ENCODE data around the gene PRR20E. TPM values are rescaled to one million over a fixed set of nuclear protein-coding genes. Genes with fewer than 3 reads are reported as not detected.
"Not testable (repeated sequence)": the region's sequence is repeated elsewhere in the genome, so short reads cannot be mapped to it uniquely, and the experiment has no call there.

PRR20E gene
- not detected in 3 replicates for total RNA-seq
- long read RNA-seq = 0 reads

- not testable (repeated sequence) for DNase-seq (ENCODE audit: low spot score); H3K27me3 Mint-ChIP-seq (ENCODE audit: low read depth); H3K9me3 Mint-ChIP-seq (ENCODE audit: low read depth); H3K27ac Mint-ChIP-seq (ENCODE audit: unreplicated experiment); H3K4me1 Mint-ChIP-seq (ENCODE audit: low read depth); H3K36me3 Mint-ChIP-seq (ENCODE audit: low read depth); H3K4me3 Mint-ChIP-seq (ENCODE audit: unreplicated experiment)
These were observed at the start of gene PRR20E for GRCh38 chr13:57166897-57167296. TSS of gene PRR20E (plus strand) at chr13:57167197. CDS start at chr13:57167584, 387 bp downstream.

DNA sequence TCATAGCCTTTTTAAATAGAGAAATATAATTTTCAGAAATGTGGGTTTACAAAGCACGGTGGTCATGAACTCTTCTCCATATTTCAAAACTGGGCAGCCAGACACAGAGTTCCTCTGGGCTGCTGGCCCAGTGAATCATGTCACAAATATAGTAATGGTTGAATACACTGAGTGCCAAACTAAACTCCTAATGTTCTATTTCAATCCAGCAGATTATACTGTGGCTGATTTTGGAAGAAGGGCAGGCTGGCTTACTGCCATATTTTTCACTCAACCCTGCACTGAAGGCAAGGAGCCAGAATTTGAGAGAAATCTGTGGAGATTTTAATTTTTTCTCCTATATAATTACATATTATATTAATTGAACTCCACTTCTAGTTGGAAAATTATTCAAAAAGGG is 43.3 kb upstream of the PRR20E start:
- H3K36me3 Mint-ChIP-seq (ENCODE audit: low read depth) = no peaks in the 10 kb centered on the region
- TF ChIP-seq, protein P1, sequence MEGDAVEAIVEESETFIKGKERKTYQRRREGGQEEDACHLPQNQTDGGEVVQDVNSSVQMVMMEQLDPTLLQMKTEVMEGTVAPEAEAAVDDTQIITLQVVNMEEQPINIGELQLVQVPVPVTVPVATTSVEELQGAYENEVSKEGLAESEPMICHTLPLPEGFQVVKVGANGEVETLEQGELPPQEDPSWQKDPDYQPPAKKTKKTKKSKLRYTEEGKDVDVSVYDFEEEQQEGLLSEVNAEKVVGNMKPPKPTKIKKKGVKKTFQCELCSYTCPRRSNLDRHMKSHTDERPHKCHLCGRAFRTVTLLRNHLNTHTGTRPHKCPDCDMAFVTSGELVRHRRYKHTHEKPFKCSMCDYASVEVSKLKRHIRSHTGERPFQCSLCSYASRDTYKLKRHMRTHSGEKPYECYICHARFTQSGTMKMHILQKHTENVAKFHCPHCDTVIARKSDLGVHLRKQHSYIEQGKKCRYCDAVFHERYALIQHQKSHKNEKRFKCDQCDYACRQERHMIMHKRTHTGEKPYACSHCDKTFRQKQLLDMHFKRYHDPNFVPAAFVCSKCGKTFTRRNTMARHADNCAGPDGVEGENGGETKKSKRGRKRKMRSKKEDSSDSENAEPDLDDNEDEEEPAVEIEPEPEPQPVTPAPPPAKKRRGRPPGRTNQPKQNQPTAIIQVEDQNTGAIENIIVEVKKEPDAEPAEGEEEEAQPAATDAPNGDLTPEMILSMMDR (IDR thresholded peaks at IDR 0.05) = no peak
- H3K27ac Mint-ChIP-seq (ENCODE audit: unreplicated experiment) = peak overlapping the region; percentile 67
- no peak for DNase-seq (ENCODE audit: low spot score)
- no peaks in the 10 kb centered on the region for H3K27me3 Mint-ChIP-seq (ENCODE audit: low read depth)
- no peak overlapping the region for H3K4me3 Mint-ChIP-seq (ENCODE audit: unreplicated experiment)
- H3K4me1 Mint-ChIP-seq (ENCODE audit: low read depth) = peaks cover 16% of the 10 kb centered on the region
- H3K9me3 Mint-ChIP-seq (ENCODE audit: low read depth) = no peaks in the 10 kb centered on the region

- Mint-ChIP-seq H3K27me3 (ENCODE audit: low read depth) (no peaks in the 10 kb centered on the region), H3K9me3 (ENCODE audit: low read depth) (no peaks in the 10 kb centered on the region), H3K4me1 (ENCODE audit: low read depth) (peaks cover 3% of the 10 kb centered on the region), H3K36me3 (ENCODE audit: low read depth) (no peaks in the 10 kb centered on the region), H3K4me3 (ENCODE audit: unreplicated experiment) (no peak overlapping the region), H3K27ac (ENCODE audit: unreplicated experiment) (no peak overlapping the region)
- TF ChIP-seq, protein P1 (IDR thresholded peaks at IDR 0.05) = no peak
- no peak for DNase-seq (ENCODE audit: low spot score)
These were observed 38.1 kb upstream of the PRR20E start for GRCh38 chr13:57128909-57129308.

- H3K27me3 Mint-ChIP-seq (ENCODE audit: low read depth) = no peaks in the 10 kb centered on the region
- H3K4me3 Mint-ChIP-seq (ENCODE audit: unreplicated experiment) = no peak overlapping the region
- H3K4me1 Mint-ChIP-seq (ENCODE audit: low read depth) = no peaks in the 10 kb centered on the region
- TF ChIP-seq, protein P1 (IDR thresholded peaks at IDR 0.05) = no peak
- H3K36me3 Mint-ChIP-seq (ENCODE audit: low read depth) = no peaks in the 10 kb centered on the region
- no peaks in the 10 kb centered on the region for H3K9me3 Mint-ChIP-seq (ENCODE audit: low read depth)
- H3K27ac Mint-ChIP-seq (ENCODE audit: unreplicated experiment) = no peak overlapping the region
- DNase-seq (ENCODE audit: low spot score) = no peak
These were observed 30.9 kb upstream of the PRR20E start for GRCh38 chr13:57136093-57136492.

- Mint-ChIP-seq H3K27me3 (ENCODE audit: low read depth) (no peaks in the 10 kb centered on the region), H3K4me3 (ENCODE audit: unreplicated experiment) (no peak overlapping the region), H3K36me3 (ENCODE audit: low read depth) (no peaks in the 10 kb centered on the region), H3K4me1 (ENCODE audit: low read depth) (no peaks in the 10 kb centered on the region), H3K27ac (ENCODE audit: unreplicated experiment) (no peak overlapping the region), H3K9me3 (ENCODE audit: low read depth) (no peaks in the 10 kb centered on the region)
- TF ChIP-seq, protein P1 (IDR thresholded peaks at IDR 0.05) = no peak
- no peak for DNase-seq (ENCODE audit: low spot score)
These were observed 29.4 kb upstream of the PRR20E start for GRCh38 chr13:57137585-57137984.

DNA sequence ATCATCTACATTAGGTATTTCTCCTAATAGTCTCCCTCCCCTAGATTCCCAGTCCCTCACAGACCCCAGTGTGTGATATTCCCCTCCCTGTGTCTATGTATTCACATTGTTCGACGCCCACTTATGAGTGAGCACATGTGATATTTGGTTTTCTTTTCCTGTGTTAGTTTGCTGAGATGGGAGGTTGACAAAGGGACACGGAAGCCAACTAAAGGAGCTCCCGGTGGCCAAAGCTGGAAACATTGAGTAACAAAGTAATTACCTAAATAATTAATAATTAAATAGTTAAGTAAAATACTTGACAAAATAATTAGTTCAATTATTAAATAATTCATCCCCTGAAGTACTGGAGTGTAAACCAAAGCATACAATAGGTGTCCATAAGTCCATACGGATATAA is 28.0 kb upstream of the PRR20E start:
- Mint-ChIP-seq H3K9me3 (ENCODE audit: low read depth) (no peaks in the 10 kb centered on the region), H3K4me1 (ENCODE audit: low read depth) (no peaks in the 10 kb centered on the region), H3K27me3 (ENCODE audit: low read depth) (no peaks in the 10 kb centered on the region), H3K27ac (ENCODE audit: unreplicated experiment) (no peak overlapping the region), H3K4me3 (ENCODE audit: unreplicated experiment) (no peak overlapping the region), H3K36me3 (ENCODE audit: low read depth) (no peaks in the 10 kb centered on the region)
- no peak for DNase-seq (ENCODE audit: low spot score)
- TF ChIP-seq, protein P1 (IDR thresholded peaks at IDR 0.05) = no peak

GRCh38 chr13:57139781-57140180 is 27.2 kb upstream of the PRR20E start:
- not testable (repeated sequence) for H3K27ac Mint-ChIP-seq (ENCODE audit: unreplicated experiment); H3K4me3 Mint-ChIP-seq (ENCODE audit: unreplicated experiment); H3K4me1 Mint-ChIP-seq (ENCODE audit: low read depth); H3K27me3 Mint-ChIP-seq (ENCODE audit: low read depth); H3K9me3 Mint-ChIP-seq (ENCODE audit: low read depth); H3K36me3 Mint-ChIP-seq (ENCODE audit: low read depth)
- peak; percentile 71 for DNase-seq (ENCODE audit: low spot score)

GRCh38 chr13:57140235-57140968 is 26.6 kb upstream of the PRR20E start, which contains the start of gene PRR20A:
TSS of gene PRR20A (plus strand) at chr13:57140918. CDS start at chr13:57141305, 387 bp downstream.
- not testable (repeated sequence) for H3K27me3 Mint-ChIP-seq (ENCODE audit: low read depth); H3K4me1 Mint-ChIP-seq (ENCODE audit: low read depth); H3K9me3 Mint-ChIP-seq (ENCODE audit: low read depth); H3K27ac Mint-ChIP-seq (ENCODE audit: unreplicated experiment); H3K36me3 Mint-ChIP-seq (ENCODE audit: low read depth); DNase-seq (ENCODE audit: low spot score); H3K4me3 Mint-ChIP-seq (ENCODE audit: unreplicated experiment)

All from chondrocyte (in vitro differentiated cells).